ENCODE measurements around the gene ALG5.

- no peak for TF ChIP-seq SUZ12 (IDR thresholded peaks at IDR 0.05; ENCODE audit: extremely low read depth, insufficient read depth, insufficient read length)
- TF ChIP-seq ZNF274 (IDR thresholded peaks at IDR 0.05; ENCODE audit: low read depth, low read length), result no peak
Measured at GRCh38 chr13:36915106-36915505, 84.0 kb downstream of the ALG5 start.
